ENCODE measurements around the gene DEDD2.

The DEDD2 gene

GRCh38 chr19:42169486-42170413, 47.7 kb downstream of the DEDD2 start:
- no peak for DNase-seq

GRCh38 chr19:42168206-42168605, 49.3 kb downstream of the DEDD2 start:
- no peak for DNase-seq

- DNase-seq, result no peak
These were observed 51.2 kb downstream of the DEDD2 start for GRCh38 chr19:42166316-42166715.

GRCh38 chr19:42165146-42165545, 52.3 kb downstream of the DEDD2 start:
- DNase-seq, result no peak

- no peak for DNase-seq
These were observed 55.7 kb downstream of the DEDD2 start for GRCh38 chr19:42161616-42162263.

- DNase-seq, result no peak
These were observed 57.5 kb downstream of the DEDD2 start for GRCh38 chr19:42159942-42160341.

GRCh38 chr19:42158926-42159325, 58.6 kb downstream of the DEDD2 start:
- no peak for DNase-seq

- no peak for DNase-seq
These were observed 60.9 kb downstream of the DEDD2 start for GRCh38 chr19:42156571-42156970.

GRCh38 chr19:42155796-42156195, 61.7 kb downstream of the DEDD2 start:
- no peak for DNase-seq

- no peak for DNase-seq
These were observed 62.8 kb downstream of the DEDD2 start for GRCh38 chr19:42154471-42155323.

- no peak for DNase-seq
These were observed 63.6 kb downstream of the DEDD2 start for GRCh38 chr19:42153672-42154433.

GRCh38 chr19:42152910-42153671, 64.4 kb downstream of the DEDD2 start:
- DNase-seq, result no peak

GRCh38 chr19:42151782-42152684, 65.4 kb downstream of the DEDD2 start:
- DNase-seq, result no peak

GRCh38 chr19:42150911-42151361, 66.5 kb downstream of the DEDD2 start:
- DNase-seq, result no peak

GRCh38 chr19:42150364-42150763, 67.1 kb downstream of the DEDD2 start:
- DNase-seq, result no peak

- DNase-seq, result no peak
These were observed 67.9 kb downstream of the DEDD2 start for GRCh38 chr19:42149447-42150202.

Data from NCI-H2107 (cell line).